ENCODE results near the gene FBXL12. TPM values are rescaled to one million over a fixed set of nuclear protein-coding genes. Genes with fewer than 3 reads are reported as not detected.
"Not testable (repeated sequence)": the region's sequence is repeated elsewhere in the genome, so short reads cannot be mapped to it uniquely, and the experiment has no call there.

The FBXL12 gene
- total RNA-seq, 1 donor from 2014 or later: 4.5 TPM

- TF ChIP-seq CTCF (IDR thresholded peaks at IDR 0.05; ENCODE audit: insufficient read depth, low read length, severe bottlenecking): no peak
- no peaks in the 10 kb centered on the region for H3K36me3 ChIP-seq (ENCODE audit: control insufficient read depth, insufficient read depth, low read length)
- DNase-seq (ENCODE audit: low read depth) (no peak), FAIRE-seq (no peak)
- H3K4me3 ChIP-seq (ENCODE audit: low read depth, low read length): peak overlapping the region; percentile 62
- H3K27me3 ChIP-seq (ENCODE audit: control insufficient read depth, insufficient read depth, low read length): no peaks in the 10 kb centered on the region
Measured at GRCh38 chr19:9786342-9786741, 32.5 kb downstream of the FBXL12 start.

- Histone ChIP-seq H3K36me3 (ENCODE audit: control insufficient read depth, insufficient read depth, low read length) (no peaks in the 10 kb centered on the region), H3K27me3 (ENCODE audit: control insufficient read depth, insufficient read depth, low read length) (no peaks in the 10 kb centered on the region), H3K4me3 (ENCODE audit: low read depth, low read length) (peak overlapping the region; percentile 62)
- peak; percentile 88 for DNase-seq (ENCODE audit: low read depth)
- no peak for FAIRE-seq
- TF ChIP-seq CTCF (IDR thresholded peaks at IDR 0.05; ENCODE audit: insufficient read depth, low read length, severe bottlenecking): no peak
Measured at GRCh38 chr19:9785367-9786331, 33.2 kb downstream of the FBXL12 start.

DNA sequence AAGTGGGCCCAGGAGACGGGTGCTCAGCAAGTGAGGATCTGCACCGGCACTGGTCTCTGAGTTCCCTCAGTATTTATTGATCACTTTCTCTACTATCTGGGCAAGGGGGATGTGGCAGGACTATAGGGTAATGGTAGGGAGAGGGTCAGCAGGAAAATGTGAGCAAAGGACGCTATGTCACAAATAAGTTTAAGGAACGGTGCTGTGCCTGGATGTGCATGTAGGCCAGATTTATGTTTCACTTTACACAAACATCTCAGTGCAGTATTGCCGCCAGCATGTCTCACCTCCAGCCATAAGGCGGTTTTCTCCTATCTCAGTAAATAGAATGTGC is 34.7 kb downstream of the FBXL12 start:
- not testable (repeated sequence) for H3K27me3 ChIP-seq (ENCODE audit: control insufficient read depth, insufficient read depth, low read length); DNase-seq (ENCODE audit: low read depth); H3K4me3 ChIP-seq (ENCODE audit: low read depth, low read length); FAIRE-seq; H3K36me3 ChIP-seq (ENCODE audit: control insufficient read depth, insufficient read depth, low read length)

GRCh38 chr19:9782338-9782737 is 36.5 kb downstream of the FBXL12 start:
- FAIRE-seq (no peak), DNase-seq (ENCODE audit: low read depth) (no peak)
- TF ChIP-seq CTCF (IDR thresholded peaks at IDR 0.05; ENCODE audit: insufficient read depth, low read length, severe bottlenecking): no peak
- Histone ChIP-seq H3K27me3 (ENCODE audit: control insufficient read depth, insufficient read depth, low read length) (no peaks in the 10 kb centered on the region), H3K36me3 (ENCODE audit: control insufficient read depth, insufficient read depth, low read length) (no peaks in the 10 kb centered on the region), H3K4me3 (ENCODE audit: low read depth, low read length) (no peak overlapping the region)

DNA sequence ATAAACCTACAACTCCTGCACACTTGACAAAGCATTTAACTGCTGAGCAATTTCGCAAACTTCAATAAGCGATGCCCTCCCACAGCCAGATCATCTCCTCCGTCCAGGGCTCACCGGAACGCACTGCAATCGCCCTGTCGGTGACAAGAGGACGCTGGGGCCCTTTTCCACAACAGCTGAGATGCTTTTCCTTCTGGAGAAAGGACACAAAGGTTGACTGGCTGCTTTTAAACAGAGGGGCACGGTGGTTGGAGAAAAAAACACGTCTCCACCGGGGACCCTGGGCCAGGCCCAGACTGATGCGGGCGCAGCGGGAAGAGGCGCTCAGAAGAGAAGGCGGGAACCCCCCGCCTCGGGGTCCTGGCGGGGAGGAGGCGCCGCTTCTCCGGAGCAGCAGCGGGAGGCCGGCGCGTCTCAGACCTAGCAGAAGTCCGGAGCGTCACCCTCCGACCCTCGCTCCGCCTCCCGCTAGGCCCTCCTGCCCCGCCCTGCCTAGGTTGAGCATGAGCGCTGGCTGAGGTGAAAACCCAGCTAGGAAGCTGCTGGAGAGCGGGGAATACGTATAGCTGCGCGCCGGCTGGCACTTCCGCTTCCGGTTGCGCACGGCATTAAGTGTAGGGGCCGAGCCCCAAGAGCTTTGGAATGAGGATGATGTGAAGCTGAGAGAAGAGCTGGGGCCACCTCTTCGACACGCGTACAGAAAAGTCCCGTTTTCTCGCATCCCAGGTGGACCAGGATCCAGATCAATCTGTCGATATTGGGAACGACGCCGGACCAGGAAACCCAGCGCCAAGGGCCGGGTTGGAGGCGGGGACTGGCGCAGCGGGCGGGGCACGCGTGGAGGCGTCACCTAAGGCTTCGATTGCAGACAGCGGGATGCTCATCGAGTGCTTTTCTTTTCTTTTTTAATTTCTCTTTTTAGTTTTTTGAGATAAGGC is 50.4 kb downstream of the FBXL12 start, which contains the start of gene ZNF846:
Gene ZNF846 (minus strand): TSS at position 564 of the 938 bp plus-strand sequence. CDS start 3,788 bp downstream, outside the sequence.
- TF ChIP-seq CTCF (IDR thresholded peaks at IDR 0.05; ENCODE audit: insufficient read depth, low read length, severe bottlenecking): no peak
- no peak for FAIRE-seq
- H3K27me3 ChIP-seq (ENCODE audit: control insufficient read depth, insufficient read depth, low read length): no peaks in the 10 kb centered on the region
- H3K36me3 ChIP-seq (ENCODE audit: control insufficient read depth, insufficient read depth, low read length): no peaks in the 10 kb centered on the region
- peak within 1 kb of the TSS; percentile 77 for H3K4me3 ChIP-seq (ENCODE audit: low read depth, low read length)
- DNase-seq (ENCODE audit: low read depth): peak; percentile 88

Other genes with a start within 250 kb of the FBXL12 start
- 47.7 and 48.7 TPM in 2 replicates for gene ZNF121, start 234.6 kb downstream of the FBXL12 start, total RNA-seq
- gene ZNF561, start 197.8 kb downstream of the FBXL12 start, total RNA-seq: 46.2 and 64.0 TPM in 2 replicates
- gene ZNF562, start 144.0 kb downstream of the FBXL12 start, total RNA-seq: 43.4 and 49.2 TPM in 2 replicates
- gene ZNF846, start 50.3 kb downstream of the FBXL12 start, total RNA-seq: 3.7 and 12.3 TPM in 2 replicates
- gene UBL5, start 8.8 kb upstream of the FBXL12 start, total RNA-seq: 260 and 314 TPM in 2 replicates
- 61.3 and 80.6 TPM in 2 replicates for gene PIN1, start 16.2 kb upstream of the FBXL12 start, total RNA-seq
- under 0.01 and 4.4 TPM in 2 replicates for gene OLFM2, start 117.4 kb upstream of the FBXL12 start, total RNA-seq
- gene COL5A3, start 191.4 kb upstream of the FBXL12 start, total RNA-seq: 0.51 and 0.79 TPM in 2 replicates
- gene RDH8, start 194.4 kb upstream of the FBXL12 start, total RNA-seq: not detected in 2 replicates